ENCODE results near the gene SGK1.
"Not testable (repeated sequence)": the region's sequence is repeated elsewhere in the genome, so short reads cannot be mapped to it uniquely, and the experiment has no call there.

SGK1 gene

DNA sequence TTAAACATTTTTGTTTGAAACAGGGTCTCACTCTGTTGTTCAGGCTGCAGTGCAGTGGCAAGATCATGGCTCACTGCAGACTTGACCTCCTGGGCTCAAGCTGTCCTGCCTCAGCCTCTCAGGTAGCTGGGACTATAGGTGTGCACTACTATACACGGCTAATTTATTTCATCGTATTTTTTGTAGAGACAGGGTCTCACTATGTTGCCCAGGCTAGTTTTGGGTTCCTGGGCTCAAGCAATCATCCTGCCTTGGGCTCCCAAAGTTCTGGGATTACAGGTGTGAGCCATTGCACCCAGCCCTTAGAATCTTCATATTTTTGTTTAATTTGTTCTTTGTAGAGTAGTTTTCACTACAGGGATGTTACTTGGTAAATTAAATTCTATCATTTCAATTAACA lies 67.1 kb downstream of the SGK1 start:
- no peak for DNase-seq

DNA sequence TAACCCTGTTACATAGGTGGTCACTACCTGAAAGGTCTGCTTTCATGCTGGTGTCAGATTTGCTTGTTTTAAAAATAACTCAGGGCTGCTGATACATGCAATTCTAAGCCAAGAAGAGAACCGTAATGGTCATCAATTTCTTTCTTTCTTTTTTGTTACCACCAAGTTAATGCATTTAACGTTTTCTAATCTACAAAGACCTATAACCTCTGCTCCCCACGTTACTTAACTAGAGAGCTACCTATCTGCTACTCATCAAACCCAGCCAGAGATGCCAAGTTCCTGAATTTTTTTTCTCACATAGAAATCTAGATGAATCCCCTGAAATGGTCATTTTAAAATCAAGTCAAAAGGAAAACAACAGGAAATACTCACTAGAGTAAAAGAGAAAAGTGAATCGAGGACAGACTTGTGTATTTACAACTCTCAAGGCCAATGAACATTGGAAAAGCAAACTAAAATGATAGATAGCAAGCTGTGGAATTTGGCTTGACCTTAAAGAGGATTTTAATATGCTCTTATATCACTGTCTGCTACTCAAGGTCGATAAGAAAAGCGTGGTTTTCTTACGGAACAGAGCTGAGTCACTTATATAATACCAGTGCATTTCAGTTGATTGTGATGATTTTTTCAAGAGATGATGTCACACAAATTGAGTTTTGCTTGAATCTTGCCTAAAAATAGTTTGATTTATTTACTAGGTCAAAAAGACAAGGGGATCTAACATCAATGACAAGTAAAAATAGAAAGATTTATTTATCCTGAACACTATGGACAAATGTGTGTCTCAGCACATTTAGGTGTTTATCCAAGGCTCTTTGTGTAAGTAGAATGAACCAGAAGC lies 67.9 kb downstream of the SGK1 start:
- DNase-seq = peak; percentile 40

DNA sequence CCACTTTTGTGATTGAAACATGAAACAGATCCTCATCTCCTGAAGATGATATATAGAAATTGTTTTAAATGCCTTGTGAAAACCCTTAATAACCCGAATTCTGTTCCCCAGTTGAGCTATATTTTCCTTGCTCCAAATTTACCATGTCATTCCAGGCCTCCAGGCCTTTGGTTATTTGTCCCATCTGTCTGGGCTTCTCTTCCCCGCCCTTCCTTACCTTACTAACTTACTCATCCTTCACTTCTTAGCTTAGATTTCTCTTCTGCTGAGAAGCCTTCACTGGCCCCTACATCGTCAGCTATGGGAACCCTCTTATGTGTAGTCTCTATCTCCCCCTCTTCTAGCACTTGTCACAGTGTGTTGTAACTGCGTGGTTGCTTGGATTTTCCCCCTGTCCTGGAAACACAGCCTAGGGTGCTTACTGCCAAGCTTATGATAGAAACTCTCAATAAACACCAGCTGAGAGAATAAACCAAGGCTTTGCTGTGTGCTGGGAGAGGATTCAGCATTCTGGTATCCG lies 68.6 kb downstream of the SGK1 start:
- no peak for DNase-seq

DNA sequence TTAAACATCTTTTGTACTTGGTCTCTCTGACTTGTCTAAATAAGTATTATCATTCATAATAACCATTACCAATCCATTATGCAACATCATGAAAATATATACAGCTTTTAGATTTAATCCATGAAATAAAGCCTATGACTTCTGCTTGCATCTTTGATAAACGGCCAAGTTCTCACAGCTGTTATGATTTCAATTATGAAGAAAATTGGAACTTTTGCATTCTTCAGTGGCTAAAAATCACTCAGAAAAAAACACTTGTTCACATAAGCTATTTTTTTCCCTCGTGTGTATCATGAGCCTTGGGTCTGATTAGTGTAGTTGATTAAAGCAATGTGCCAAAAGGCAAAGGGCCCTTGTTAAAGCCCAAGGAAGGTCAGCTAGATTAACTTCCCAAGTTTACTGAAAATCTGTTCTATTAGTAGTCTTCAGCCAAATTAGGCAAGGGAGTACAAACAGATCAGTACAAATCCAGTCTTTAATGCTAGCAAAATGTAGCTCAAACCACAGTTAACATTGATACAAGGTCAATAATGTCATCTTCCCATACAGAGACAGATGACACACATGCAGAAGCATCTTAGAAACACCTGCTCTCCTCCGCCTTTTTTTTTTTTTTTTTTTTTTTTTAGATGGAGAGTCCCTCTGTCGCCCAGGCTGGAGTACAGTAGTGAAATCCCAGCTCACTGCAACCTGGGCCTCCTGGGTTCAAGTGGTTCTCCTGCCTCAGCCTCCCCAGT lies 69.9 kb downstream of the SGK1 start:
- no peak for DNase-seq

DNA sequence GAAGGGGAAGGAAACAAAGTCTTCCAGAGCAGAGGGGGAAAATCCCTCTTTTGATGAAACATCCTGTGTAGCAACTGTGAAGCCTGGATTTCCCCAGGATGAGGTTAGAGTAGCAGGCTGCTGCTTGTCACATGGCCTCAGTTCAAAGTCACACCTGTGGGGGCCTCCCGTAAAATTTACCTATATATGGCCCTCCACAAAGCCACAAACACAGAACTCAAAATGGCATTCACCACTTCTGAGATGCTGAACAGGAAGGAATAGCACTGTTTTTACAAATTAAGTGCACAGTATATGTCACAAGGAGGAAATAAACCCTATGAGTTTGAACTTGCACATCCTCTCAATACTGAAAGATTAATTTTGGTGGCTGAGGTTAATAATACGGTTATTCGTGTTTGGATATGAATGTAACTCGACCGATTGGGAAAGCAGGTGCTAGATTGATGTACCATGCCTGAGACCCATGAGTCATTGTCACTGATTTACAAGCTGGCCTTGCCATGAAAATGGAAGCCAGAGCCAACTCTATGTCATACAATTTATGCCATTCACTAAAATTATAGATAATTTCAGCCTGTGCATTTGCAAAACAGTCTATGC lies 70.6 kb downstream of the SGK1 start:
- DNase-seq = no peak

GRCh38 chr6:134245706-134246105 lies 72.2 kb downstream of the SGK1 start:
- no peak for DNase-seq

GRCh38 chr6:134245041-134245440 lies 72.9 kb downstream of the SGK1 start:
- DNase-seq = peak; percentile 38

GRCh38 chr6:134240665-134241431 lies 77.1 kb downstream of the SGK1 start:
- DNase-seq = no peak

GRCh38 chr6:134238960-134239795 lies 78.7 kb downstream of the SGK1 start:
- DNase-seq = no peak

DNA sequence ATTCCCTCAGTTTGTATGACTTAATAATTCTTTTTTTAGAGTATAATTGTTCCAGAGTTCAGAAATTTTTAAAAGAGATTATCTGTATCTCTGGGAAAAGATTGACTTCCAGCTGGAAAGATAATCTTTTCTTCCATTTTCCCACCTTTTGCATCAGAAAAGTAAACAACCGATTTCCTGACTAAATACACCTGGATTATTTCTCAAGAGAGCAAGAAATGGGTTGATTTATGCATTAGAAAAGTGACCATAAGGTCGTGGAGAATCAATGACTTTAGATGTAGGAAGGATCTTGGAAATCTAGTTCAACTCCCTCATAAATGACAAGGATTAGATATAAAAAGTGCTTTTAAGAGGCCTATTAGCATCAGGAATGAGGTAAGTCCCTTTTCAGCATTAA lies 79.9 kb downstream of the SGK1 start:
- no peak for DNase-seq

- peak; percentile 75 for DNase-seq
These were observed 81.8 kb downstream of the SGK1 start for GRCh38 chr6:134235937-134236751.

DNA sequence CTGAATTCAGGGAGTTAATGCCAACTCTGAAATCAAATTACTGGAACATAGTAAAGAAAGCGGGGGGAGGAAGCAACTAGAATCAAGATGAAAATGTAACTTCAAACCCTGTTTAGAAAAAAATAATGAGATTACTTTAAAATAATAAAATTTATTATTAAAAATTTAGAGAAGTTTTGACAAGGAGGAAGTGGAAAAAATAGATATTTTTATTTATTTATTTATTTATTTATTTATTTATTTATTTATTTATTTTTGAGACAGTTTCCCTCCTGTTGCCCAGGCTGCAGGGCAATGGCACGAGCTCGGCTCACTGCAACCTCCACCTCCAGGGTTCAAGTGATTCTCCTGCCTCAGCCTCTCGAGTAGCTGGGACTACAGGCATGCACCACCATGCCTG lies 82.6 kb downstream of the SGK1 start:
- not testable (repeated sequence) for DNase-seq

GRCh38 chr6:134233180-134233955 lies 84.5 kb downstream of the SGK1 start:
- DNase-seq = no peak

DNA sequence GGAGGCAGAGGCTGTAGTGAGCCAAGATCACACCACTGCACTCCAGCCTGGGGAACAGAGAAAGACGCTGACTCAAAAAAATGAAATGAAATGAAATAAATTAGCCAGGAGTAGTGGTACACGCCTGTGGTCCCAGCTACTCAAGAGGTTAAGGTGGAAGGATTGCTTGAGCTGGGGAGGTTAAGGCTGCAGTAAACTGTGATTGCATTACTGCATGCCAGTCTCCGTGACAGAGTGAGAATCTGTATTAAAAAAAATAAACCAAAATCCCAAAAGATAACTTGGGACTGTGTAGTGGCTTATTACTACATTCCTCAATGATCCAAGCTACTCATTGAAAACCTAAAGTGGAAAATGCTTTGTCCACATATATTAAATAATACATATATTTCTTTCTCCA lies 87.0 kb downstream of the SGK1 start:
- DNase-seq = no peak

- no peak for DNase-seq
These were observed 87.7 kb downstream of the SGK1 start for GRCh38 chr6:134230087-134230700.

DNA sequence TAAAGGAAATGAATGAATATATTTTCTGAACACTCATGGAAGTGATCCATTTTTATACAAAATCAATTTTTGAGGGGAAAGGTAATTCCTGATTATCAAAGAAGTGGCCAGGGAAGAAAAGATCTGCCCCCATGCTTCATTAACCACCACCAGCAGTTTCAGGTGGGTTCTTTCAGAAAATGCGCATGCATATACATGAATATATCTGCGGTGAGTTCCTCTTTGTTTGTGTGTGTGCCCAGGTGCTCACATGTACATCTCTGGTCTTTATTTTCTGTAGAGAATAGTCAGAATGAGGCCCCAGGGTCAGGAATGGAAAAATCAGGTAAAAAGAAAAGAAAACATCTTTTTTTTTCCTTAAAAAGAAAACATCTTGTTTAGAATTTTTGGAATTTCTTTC lies 88.4 kb downstream of the SGK1 start:
- no peak for DNase-seq

- no peak for DNase-seq
These were observed 94.0 kb downstream of the SGK1 start for GRCh38 chr6:134223796-134224420.

DNA sequence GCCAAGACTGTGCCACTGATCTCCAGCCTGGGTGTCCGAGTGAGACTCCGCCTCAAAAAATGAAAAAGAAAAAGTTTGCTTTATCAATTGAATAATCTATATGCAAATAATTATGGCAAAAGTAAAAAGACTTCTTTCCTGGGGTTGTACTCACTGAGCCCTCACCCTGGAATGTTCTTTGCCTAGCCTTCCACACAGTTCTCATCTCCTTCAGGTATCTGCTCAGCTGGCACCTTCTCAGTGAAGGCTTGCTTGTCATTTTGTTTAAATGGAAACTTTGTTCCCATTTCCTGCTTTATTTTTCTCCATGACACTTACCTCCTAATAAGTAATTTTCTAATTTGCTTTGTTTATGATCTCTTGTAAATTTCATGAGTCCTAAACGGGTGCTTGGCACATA lies 96.7 kb downstream of the SGK1 start:
- no peak for DNase-seq

GRCh38 chr6:134217798-134218140 lies 100.1 kb downstream of the SGK1 start:
- no peak for DNase-seq

Data from fibroblast of skin of scalp (primary cell).